ENCODE measurements around the gene WDCP.
"Not testable (repeated sequence)": the region's sequence is repeated elsewhere in the genome, so short reads cannot be mapped to it uniquely, and the experiment has no call there.

Gene WDCP

DNA sequence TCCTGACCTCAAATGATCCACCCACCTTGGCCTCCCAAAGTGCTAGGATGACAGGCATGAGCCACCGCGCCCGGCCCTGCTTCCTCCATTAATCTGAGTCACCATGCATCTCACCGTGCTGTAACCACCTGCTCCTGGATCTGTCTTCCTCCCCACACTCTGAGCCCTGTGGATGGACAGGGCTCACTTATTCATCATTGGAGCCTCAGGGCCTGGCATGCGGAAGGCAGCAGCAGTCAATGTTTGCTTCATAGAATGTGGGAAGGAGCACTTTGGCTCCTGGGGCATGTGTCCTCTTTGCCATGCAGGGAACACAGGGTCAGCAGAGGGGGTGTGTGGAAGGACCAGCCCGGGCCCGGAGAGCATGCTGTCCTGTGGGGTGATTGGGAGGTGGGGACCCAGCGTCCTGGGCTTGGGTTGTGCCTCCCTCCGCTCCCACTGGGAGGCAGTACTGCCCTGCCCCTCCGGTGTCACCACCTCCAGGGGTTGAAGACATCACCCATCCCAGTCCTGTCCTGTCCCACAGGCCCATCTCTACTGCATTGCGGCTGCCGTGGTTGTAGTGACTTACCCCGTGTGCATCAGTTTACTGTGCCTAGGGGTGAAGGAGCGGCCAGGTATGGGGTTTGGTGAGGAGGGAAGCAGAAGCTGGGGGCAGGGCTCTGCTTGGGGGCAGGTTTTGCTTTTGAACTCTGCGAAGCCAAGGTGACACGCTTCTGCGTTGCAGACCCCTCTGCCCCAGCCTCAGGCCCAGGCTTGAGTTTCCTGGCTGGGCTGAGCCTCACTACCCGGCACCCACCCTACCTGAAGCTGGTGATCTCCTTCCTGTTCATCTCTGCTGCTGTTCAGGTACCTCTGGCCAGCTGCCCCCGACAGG, 25.8 kb downstream of the WDCP start:
- WGBS, 2 experiments (ENCODE audit: insufficient coverage in 2 of 2) = 83 to 89% methylated on average over 9 to 17 of the region's 19 CpGs
- Histone ChIP-seq H3K4me3 (ENCODE audit: extremely low read depth, insufficient read depth, low read length, poor library complexity, severe bottlenecking) (no peak overlapping the region), H3K4me1 (ENCODE audit: control insufficient read depth, insufficient read depth, low read length, poor library complexity, severe bottlenecking) (peaks cover 11% of the 10 kb centered on the region), H3K36me3 (ENCODE audit: control insufficient read depth, insufficient read depth, low read length) (peaks cover 27% of the 10 kb centered on the region), H3K27ac (ENCODE audit: low read depth, low read length, severe bottlenecking) (no peak overlapping the region), H3K9me3 (ENCODE audit: control insufficient read depth, low read length) (no peaks in the 10 kb centered on the region)

DNA sequence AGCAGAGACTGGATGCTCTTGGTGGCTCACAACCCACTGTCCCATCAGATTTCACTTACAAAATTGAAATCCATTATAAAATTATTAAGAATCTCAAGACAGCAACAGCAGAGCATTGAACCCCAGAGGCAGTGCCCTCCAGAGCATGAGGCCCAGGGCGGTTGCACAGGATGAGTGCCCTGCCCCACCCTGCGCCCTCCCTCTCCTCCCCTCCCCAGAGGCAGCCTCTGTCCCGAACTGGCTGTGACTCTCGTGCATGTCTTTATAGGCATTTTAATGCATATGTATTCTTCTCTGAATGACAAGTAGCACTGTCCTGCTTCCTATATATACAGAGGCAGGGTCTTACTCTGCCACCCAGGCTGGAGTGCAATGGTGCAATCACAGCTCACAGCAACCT, 26.9 kb downstream of the WDCP start:
- Histone ChIP-seq H3K27ac (ENCODE audit: low read depth, low read length, severe bottlenecking) (no peak overlapping the region), H3K9me3 (ENCODE audit: control insufficient read depth, low read length) (no peaks in the 10 kb centered on the region), H3K36me3 (ENCODE audit: control insufficient read depth, insufficient read depth, low read length) (peaks cover 20% of the 10 kb centered on the region), H3K4me3 (ENCODE audit: extremely low read depth, insufficient read depth, low read length, poor library complexity, severe bottlenecking) (no peak overlapping the region), H3K4me1 (ENCODE audit: control insufficient read depth, insufficient read depth, low read length, poor library complexity, severe bottlenecking) (peaks cover 22% of the 10 kb centered on the region)
- WGBS, 2 experiments (ENCODE audit: insufficient coverage in 2 of 2) = 68 to 100% methylated on average over 1 to 3 of the region's 4 CpGs

DNA sequence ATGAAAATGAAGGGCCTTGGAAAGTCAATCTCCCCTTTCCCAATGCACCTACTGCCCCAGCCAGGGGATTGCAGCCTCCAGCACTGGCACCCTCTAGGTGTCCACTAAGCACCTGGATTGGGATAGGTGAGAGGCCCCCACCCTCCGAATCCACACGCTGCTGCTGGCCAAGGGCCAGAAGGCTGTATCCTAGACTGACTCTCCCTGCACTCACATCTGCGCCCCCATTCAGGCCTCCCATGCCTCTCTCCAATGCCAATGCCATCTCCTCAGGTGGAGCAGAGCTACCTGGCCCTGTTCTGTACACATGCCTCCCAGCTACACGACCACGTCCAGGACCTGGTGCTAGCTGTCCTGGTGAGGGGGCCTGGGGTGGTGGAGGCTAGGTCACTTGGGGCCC, 27.5 kb downstream of the WDCP start:
- Histone ChIP-seq H3K4me1 (ENCODE audit: control insufficient read depth, insufficient read depth, low read length, poor library complexity, severe bottlenecking) (peaks cover 26% of the 10 kb centered on the region), H3K9me3 (ENCODE audit: control insufficient read depth, low read length) (no peaks in the 10 kb centered on the region), H3K27ac (ENCODE audit: low read depth, low read length, severe bottlenecking) (no peak overlapping the region), H3K36me3 (ENCODE audit: control insufficient read depth, insufficient read depth, low read length) (peaks cover 15% of the 10 kb centered on the region), H3K4me3 (ENCODE audit: extremely low read depth, insufficient read depth, low read length, poor library complexity, severe bottlenecking) (no peak overlapping the region)
- 93 to 96% methylated on average over 3 to 4 of the region's 5 CpGs for WGBS, 2 experiments (ENCODE audit: insufficient coverage in 2 of 2)

DNA sequence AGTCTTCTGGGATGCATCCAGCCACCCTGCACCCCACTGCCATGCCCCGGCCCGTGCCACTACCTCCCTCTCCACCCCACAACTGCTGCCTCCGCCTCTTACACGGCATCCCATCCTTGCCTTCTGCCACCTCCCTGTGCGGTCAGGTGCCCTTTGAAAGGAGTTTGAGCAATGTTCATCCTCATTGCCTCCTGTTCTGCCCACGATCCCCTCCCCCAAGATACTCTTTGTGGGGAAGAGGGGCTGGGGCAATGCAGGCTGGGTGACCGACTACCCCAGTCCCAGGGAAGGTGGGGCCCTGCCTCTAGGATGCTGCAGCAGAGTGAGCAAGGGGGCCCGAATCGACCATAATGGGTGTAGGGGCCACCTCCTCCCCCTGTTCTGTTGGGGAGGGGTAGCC, 28.9 kb downstream of the WDCP start:
- H3K4me3 ChIP-seq (ENCODE audit: extremely low read depth, insufficient read depth, low read length, poor library complexity, severe bottlenecking) = no peak overlapping the region
- H3K27ac ChIP-seq (ENCODE audit: low read depth, low read length, severe bottlenecking) = no peak overlapping the region
- H3K4me1 ChIP-seq (ENCODE audit: control insufficient read depth, insufficient read depth, low read length, poor library complexity, severe bottlenecking) = peaks cover 28% of the 10 kb centered on the region
- H3K36me3 ChIP-seq (ENCODE audit: control insufficient read depth, insufficient read depth, low read length) = peaks cover 9% of the 10 kb centered on the region
- 77 to 91% methylated on average over 4 to 6 of the region's 9 CpGs for WGBS, 2 experiments (ENCODE audit: insufficient coverage in 2 of 2)
- H3K9me3 ChIP-seq (ENCODE audit: control insufficient read depth, low read length) = no peaks in the 10 kb centered on the region

DNA sequence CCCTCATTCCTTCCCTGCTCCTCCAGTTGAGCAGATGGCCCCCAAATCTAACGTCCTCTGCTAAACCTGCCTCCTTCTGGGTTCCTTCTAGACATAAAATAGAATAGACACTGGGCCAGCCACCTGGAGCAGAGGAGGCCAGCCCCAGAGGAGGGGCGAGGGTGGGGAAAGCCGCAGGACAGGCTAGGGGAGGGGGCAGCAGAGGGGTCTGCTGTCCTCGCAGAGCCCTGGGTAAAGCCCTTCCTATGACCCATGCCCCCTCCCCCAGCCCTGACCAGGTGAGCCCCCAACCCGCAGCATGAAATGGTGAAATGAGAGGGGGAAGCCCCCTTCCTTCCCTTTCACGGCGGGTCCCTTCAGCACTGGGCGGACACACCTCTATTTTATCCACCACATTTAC, 29.5 kb downstream of the WDCP start:
- Histone ChIP-seq H3K9me3 (ENCODE audit: control insufficient read depth, low read length) (no peaks in the 10 kb centered on the region), H3K4me1 (ENCODE audit: control insufficient read depth, insufficient read depth, low read length, poor library complexity, severe bottlenecking) (peaks cover 33% of the 10 kb centered on the region), H3K27ac (ENCODE audit: low read depth, low read length, severe bottlenecking) (no peak overlapping the region), H3K36me3 (ENCODE audit: control insufficient read depth, insufficient read depth, low read length) (peaks cover 3% of the 10 kb centered on the region), H3K4me3 (ENCODE audit: extremely low read depth, insufficient read depth, low read length, poor library complexity, severe bottlenecking) (no peak overlapping the region)
- WGBS, 2 experiments (ENCODE audit: insufficient coverage in 2 of 2) = 90 to 94% methylated on average over 3 to 6 of the region's 8 CpGs

DNA sequence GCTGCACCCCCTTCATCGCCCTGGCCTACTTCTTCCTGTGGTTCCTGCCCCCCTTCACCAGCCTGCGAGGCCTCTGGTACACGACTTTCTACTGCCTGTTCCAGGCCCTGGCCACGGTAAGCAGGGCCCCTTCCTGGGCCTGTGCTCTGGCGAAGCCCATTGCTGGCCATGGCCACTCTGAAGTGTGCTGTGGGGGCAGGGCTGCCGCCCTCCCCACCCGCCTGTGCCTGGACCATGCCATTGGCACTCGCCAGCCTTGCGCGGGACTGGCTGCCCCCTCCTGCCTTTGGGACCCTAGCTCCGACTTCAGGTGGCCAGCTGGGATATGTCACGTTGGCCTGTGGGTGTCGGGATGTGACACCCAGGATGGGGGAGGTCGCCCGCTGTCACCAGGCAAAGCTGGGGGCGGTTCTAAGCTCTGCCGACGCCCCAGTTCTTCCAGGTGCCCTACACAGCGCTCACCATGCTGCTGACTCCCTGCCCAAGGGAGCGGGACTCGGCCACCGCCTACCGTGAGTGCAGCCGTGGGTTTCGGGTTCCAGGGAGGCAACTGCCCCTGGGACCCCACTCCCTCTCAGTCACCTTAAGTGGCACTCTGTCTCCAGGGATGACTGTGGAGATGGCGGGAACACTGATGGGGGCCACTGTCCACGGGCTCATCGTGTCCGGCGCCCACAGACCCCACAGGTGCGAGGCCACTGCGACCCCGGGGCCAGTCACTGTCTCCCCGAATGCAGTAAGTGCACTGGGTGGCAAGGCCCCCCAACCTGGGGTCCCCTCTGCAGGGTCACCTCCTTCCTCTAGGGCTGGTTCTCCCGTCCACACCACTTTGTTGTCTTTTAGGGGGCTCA, 30.1 kb downstream of the WDCP start:
- no peaks in the 10 kb centered on the region for H3K36me3 ChIP-seq (ENCODE audit: control insufficient read depth, insufficient read depth, low read length)
- no peak overlapping the region for H3K4me3 ChIP-seq (ENCODE audit: extremely low read depth, insufficient read depth, low read length, poor library complexity, severe bottlenecking)
- peaks cover 38% of the 10 kb centered on the region for H3K4me1 ChIP-seq (ENCODE audit: control insufficient read depth, insufficient read depth, low read length, poor library complexity, severe bottlenecking)
- no peaks in the 10 kb centered on the region for H3K9me3 ChIP-seq (ENCODE audit: control insufficient read depth, low read length)
- 92 to 96% methylated on average over 25 to 32 of the region's 35 CpGs for WGBS, 2 experiments (ENCODE audit: insufficient coverage in 2 of 2)
- peak overlapping the region; percentile 81 for H3K27ac ChIP-seq (ENCODE audit: low read depth, low read length, severe bottlenecking)

DNA sequence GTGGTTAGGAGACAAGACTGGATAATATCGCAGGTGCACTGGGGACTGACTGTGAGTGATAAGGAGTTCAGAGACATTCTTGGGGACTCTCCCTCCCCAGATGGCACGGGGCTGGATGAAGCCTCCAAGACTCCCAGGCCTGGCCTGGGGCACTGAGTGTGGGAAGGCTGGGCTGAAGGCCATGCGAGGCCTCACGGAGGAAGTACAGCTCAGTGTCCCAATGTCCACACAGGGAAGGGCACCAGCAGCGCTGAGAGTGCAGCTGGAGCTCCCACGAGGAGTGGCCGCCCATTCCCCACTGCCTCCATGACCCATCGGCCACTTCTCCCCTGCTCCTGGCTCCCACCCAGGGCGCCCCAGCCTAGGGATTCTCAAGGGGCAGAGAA, 30.8 kb downstream of the WDCP start:
- Histone ChIP-seq H3K4me1 (ENCODE audit: control insufficient read depth, insufficient read depth, low read length, poor library complexity, severe bottlenecking) (peaks cover 38% of the 10 kb centered on the region), H3K36me3 (ENCODE audit: control insufficient read depth, insufficient read depth, low read length) (no peaks in the 10 kb centered on the region), H3K9me3 (ENCODE audit: control insufficient read depth, low read length) (no peaks in the 10 kb centered on the region), H3K4me3 (ENCODE audit: extremely low read depth, insufficient read depth, low read length, poor library complexity, severe bottlenecking) (no peak overlapping the region), H3K27ac (ENCODE audit: low read depth, low read length, severe bottlenecking) (peak overlapping the region; percentile 81)
- 81 to 91% methylated on average over 3 to 7 of the region's 9 CpGs for WGBS, 2 experiments (ENCODE audit: insufficient coverage in 2 of 2)

DNA sequence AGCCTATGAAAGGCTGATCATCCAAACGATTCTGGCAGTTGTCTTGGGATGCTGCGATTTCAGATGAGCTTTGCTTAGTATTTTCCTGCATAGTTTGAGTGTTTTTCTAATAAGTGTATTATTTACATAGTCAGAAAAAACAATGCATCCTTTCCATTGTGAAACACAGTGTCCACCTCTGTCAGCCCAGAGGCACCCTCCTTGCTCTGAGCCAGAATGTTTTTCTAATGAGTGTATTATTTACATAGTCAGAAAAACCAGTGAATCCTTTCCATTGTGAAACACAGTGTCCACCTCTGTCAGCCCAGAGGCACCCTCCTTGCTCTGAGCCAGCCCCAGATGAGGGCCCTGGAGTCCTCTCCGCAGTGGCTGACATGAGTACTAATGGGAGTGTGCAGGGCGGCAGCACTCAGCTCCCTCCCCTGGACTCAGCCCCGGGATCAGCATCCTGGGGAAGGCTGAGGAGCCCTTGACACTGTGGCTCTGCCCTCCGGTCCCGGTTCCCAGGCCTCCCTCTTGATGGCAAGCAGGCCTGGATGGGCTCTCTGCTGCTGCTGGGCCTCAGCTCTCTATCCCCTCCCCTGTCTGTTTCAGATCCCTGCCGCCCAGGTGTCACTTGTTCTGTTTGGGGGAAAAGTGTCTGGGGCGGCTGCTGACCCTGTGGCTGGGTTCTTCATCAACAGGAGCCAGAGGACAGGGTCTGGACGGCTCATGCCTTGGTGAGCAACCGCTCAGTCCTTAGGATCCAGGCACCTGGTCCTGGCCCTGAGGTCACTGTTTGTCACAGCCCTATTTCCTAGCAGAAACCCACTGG, 31.4 kb downstream of the WDCP start:
- peak overlapping the region; percentile 81 for H3K27ac ChIP-seq (ENCODE audit: low read depth, low read length, severe bottlenecking)
- WGBS, 2 experiments (ENCODE audit: insufficient coverage in 2 of 2) = 62 to 68% methylated on average over 9 of the region's 11 CpGs
- H3K4me1 ChIP-seq (ENCODE audit: control insufficient read depth, insufficient read depth, low read length, poor library complexity, severe bottlenecking) = peaks cover 38% of the 10 kb centered on the region
- H3K36me3 ChIP-seq (ENCODE audit: control insufficient read depth, insufficient read depth, low read length) = no peaks in the 10 kb centered on the region
- no peaks in the 10 kb centered on the region for H3K9me3 ChIP-seq (ENCODE audit: control insufficient read depth, low read length)
- H3K4me3 ChIP-seq (ENCODE audit: extremely low read depth, insufficient read depth, low read length, poor library complexity, severe bottlenecking) = no peak overlapping the region

DNA sequence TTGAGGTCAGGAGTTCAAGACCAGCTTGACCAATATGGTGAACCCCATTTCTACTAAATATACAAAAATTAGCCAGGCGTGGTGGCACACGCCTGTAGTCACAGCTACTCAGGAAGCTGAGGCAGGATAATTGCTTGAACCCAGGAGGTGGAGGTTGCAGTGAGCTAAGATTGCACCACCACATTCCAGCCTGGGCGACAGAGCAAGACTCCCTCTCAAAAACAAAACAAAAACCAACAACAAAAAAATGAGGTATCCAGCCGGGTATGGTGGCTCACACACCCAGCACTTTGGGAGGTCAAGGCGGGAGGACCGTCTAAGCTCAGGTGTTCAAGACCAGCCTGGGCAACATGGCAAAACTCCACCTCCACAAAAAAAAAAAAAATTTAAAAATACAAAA, 32.3 kb downstream of the WDCP start:
- not testable (repeated sequence) for H3K27ac ChIP-seq (ENCODE audit: low read depth, low read length, severe bottlenecking); H3K9me3 ChIP-seq (ENCODE audit: control insufficient read depth, low read length); H3K36me3 ChIP-seq (ENCODE audit: control insufficient read depth, insufficient read depth, low read length); H3K4me3 ChIP-seq (ENCODE audit: extremely low read depth, insufficient read depth, low read length, poor library complexity, severe bottlenecking)
- WGBS, 2 experiments (ENCODE audit: insufficient coverage in 2 of 2) = 65 to 69% methylated on average over 2 of the region's 6 CpGs
- peaks cover 38% of the 10 kb centered on the region for H3K4me1 ChIP-seq (ENCODE audit: control insufficient read depth, insufficient read depth, low read length, poor library complexity, severe bottlenecking)

DNA sequence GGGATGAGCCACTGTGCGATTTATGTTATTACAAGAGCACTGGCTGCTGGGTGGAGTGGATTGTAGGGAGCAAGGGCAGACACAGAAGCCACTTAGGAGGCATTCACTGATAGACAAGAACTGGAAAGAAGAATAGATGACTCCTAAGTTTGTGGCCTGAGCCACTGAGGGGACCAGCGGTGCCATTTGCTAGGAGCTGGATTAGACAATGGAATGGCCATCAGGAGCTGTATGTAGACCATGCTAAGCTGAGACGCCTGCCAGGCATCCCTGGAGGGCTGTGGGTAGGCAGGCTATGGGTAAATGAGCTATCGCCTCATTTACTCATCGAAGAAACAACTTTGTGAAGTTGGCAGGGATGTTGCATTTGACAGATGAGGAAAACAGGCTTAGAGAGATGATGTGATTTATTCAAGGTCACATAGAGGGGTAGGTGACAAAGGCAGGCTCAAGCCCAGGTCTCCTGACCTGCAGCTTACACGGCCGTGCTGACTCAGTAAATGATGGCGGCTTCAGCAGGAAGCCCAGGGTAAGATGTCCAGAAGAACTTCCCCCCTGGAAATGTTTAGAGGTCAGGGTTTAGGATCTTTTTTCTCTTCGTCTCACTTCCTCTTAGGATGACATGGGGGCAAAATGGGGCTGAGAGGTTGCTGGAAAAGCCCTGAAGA, 34.5 kb downstream of the WDCP start:
- Histone ChIP-seq H3K9me3 (ENCODE audit: control insufficient read depth, low read length) (no peaks in the 10 kb centered on the region), H3K36me3 (ENCODE audit: control insufficient read depth, insufficient read depth, low read length) (no peaks in the 10 kb centered on the region), H3K27ac (ENCODE audit: low read depth, low read length, severe bottlenecking) (no peak overlapping the region), H3K4me1 (ENCODE audit: control insufficient read depth, insufficient read depth, low read length, poor library complexity, severe bottlenecking) (peaks cover 34% of the 10 kb centered on the region), H3K4me3 (ENCODE audit: extremely low read depth, insufficient read depth, low read length, poor library complexity, severe bottlenecking) (no peak overlapping the region)
- WGBS, 2 experiments (ENCODE audit: insufficient coverage in 2 of 2) = 80 to 98% methylated on average over 6 to 9 of the region's 9 CpGs

All from mesodermal cell (in vitro differentiated cells).